Measurements from ENCODE around the gene TMEM132A.
A peak's percentile ranks its signal among the peaks of the same experiment; 100 is the strongest.

The TMEM132A gene

GRCh38 chr11:60985991-60986915 lies 62.0 kb downstream of the TMEM132A start:
- H3K27ac Mint-ChIP-seq = peak overlapping the region; percentile 98
- peaks cover 20% of the 10 kb centered on the region for H3K36me3 Mint-ChIP-seq
- H3K9me3 Mint-ChIP-seq (ENCODE audit: low read depth) = no peaks in the 10 kb centered on the region
- peaks cover 96% of the 10 kb centered on the region for H3K4me1 Mint-ChIP-seq (ENCODE audit: low read depth)
- H3K4me3 Mint-ChIP-seq = peak overlapping the region; percentile 85
- H3K27me3 Mint-ChIP-seq = no peaks in the 10 kb centered on the region
